IMR-90 (cell line): Measurements from ENCODE around the gene ARHGAP12. TPM values are rescaled to one million over a fixed set of nuclear protein-coding genes. Genes with fewer than 3 reads are reported as not detected.

Source experiments
- ATAC-seq: fragments of 200-7000 bp; cut with Tn5 transposase; 2 replicates; pipeline ENCODE4 v1.9.1; 2020; ENCODE audit warnings: low read depth, mild to moderate bottlenecking, moderate library complexity
- BruUV-seq: library from RNA; stranded (reverse); fragments of 400-500 nt; replicated peaks from 2 replicates; lab custom pipeline; 2021; lab: Mats Ljungman, UMichigan
- CTCF ChIA-PET: fragments of 300-600 bp; formaldehyde crosslinking; extraction: SDS; loops from one replicate; lab custom pipeline; 2021; ENCODE audit warnings: antibody characterized with exemption; lab: Yijun Ruan, JAX
- POLR2A ChIA-PET: fragments of 300-600 bp; sonication (Branson Sonifier 250); formaldehyde crosslinking; loops from one replicate; lab custom pipeline; 2022; ENCODE audit warnings: antibody characterized with exemption; ENCODE audit not compliant: unreplicated experiment; lab: Charles Lee
- DNase-seq: peaks from one replicate; pipeline ENCODE4 v3.0.0; 2013
- H2AFZ ChIP-seq: replicated peaks from 2 replicates; pipeline ENCODE3; 2013; ENCODE audit warnings: low read length, mild to moderate bottlenecking; ENCODE audit not compliant: poor library complexity
- H2AK5ac ChIP-seq: 2 replicates; pipeline ENCODE4 v1.6.1; 2013; ENCODE audit warnings: low read depth, low read length, inconsistent platforms
- H2AK9ac ChIP-seq: replicated peaks from 2 replicates; pipeline ENCODE3; 2013; ENCODE audit warnings: mild to moderate bottlenecking, low read depth, low read length, moderate library complexity; ENCODE audit not compliant: poor library complexity
- H2BK120ac ChIP-seq: 2 replicates; pipeline ENCODE4 v1.6.1; 2013; ENCODE audit warnings: low read depth, low read length, inconsistent platforms
- H2BK15ac ChIP-seq: 3 replicates; pipeline ENCODE4 v1.6.1; 2013; ENCODE audit warnings: low read depth, low read length, inconsistent platforms
- H2BK20ac ChIP-seq: 2 replicates; pipeline ENCODE4 v1.6.1; 2013; ENCODE audit warnings: low read depth, mild to moderate bottlenecking, inconsistent platforms, low read length, moderate library complexity
- H2BK5ac ChIP-seq: 2 replicates; pipeline ENCODE4 v1.6.1; 2013; ENCODE audit warnings: mild to moderate bottlenecking, low read depth, low read length, inconsistent platforms; ENCODE audit not compliant: poor library complexity, severe bottlenecking
- H3K14ac ChIP-seq: replicated peaks from 2 replicates; pipeline ENCODE4 v1.6.1; 2013; ENCODE audit warnings: low read depth, low read length, inconsistent platforms
- H3K18ac ChIP-seq: 2 replicates; pipeline ENCODE4 v1.6.1; 2013; ENCODE audit warnings: low read depth, low read length, control low read depth
- H3K23ac ChIP-seq: 2 replicates; pipeline ENCODE4 v1.6.1; 2013; ENCODE audit warnings: low read depth, low read length, inconsistent platforms
- H3K27ac ChIP-seq: 2 replicates; pipeline ENCODE4 v1.5.1; 2013; ENCODE audit warnings: mild to moderate bottlenecking, control low read depth, low read length; ENCODE audit not compliant: insufficient read depth
- H3K27me3 ChIP-seq: 2 replicates; pipeline ENCODE4 v1.6.1; 2013; ENCODE audit warnings: low read length; ENCODE audit not compliant: control insufficient read depth, insufficient read depth
- H3K36me3 ChIP-seq: 2 replicates; pipeline ENCODE4 v1.6.1; 2013; ENCODE audit warnings: low read length, mixed read lengths; ENCODE audit not compliant: control insufficient read depth, insufficient read depth
- H3K4ac ChIP-seq: 2 replicates; pipeline ENCODE4 v1.6.1; 2013; ENCODE audit warnings: low read depth, low read length, inconsistent platforms
- H3K4me1 ChIP-seq: 2 replicates; pipeline ENCODE4 v1.6.1; 2013; ENCODE audit warnings: low read length, mixed read lengths; ENCODE audit not compliant: control insufficient read depth, insufficient read depth
- H3K4me2 ChIP-seq: 2 replicates; pipeline ENCODE4 v1.6.1; 2013; ENCODE audit warnings: low read depth, mild to moderate bottlenecking, control low read depth, low read length, moderate library complexity
- H3K4me3 ChIP-seq: 2 replicates; pipeline ENCODE4 v1.5.1; 2013; ENCODE audit warnings: low read depth, mild to moderate bottlenecking, control low read depth, low read length, moderate library complexity; ENCODE audit not compliant: insufficient read depth
- H3K56ac ChIP-seq: 2 replicates; pipeline ENCODE4 v1.6.1; 2013; ENCODE audit warnings: low read length, inconsistent platforms; ENCODE audit not compliant: insufficient read depth; ENCODE audit errors: extremely low read depth
- H3K79me1 ChIP-seq, 2 experiments: 2 replicates each; pipeline ENCODE4 v1.6.1; 2013; ENCODE audit warnings: low read length in 2 of 2, inconsistent platforms in 1 of 2, low read depth in 1 of 2
- H3K9ac ChIP-seq: 2 replicates; pipeline ENCODE4 v1.6.1; 2013; ENCODE audit warnings: low read depth, low read length, control low read depth
- H3K9me1 ChIP-seq: 2 replicates; pipeline ENCODE4 v1.6.1; 2013; ENCODE audit warnings: low read length, inconsistent platforms; ENCODE audit not compliant: insufficient read depth
- H3K9me3 ChIP-seq: 2 replicates; pipeline ENCODE4 v1.6.1; 2013; ENCODE audit warnings: low read length; ENCODE audit not compliant: control insufficient read depth, insufficient read depth
- H4K20me1 ChIP-seq: 2 replicates; pipeline ENCODE4 v1.6.1; 2013; ENCODE audit warnings: low read length, inconsistent platforms; ENCODE audit not compliant: insufficient read depth
- H4K5ac ChIP-seq: 2 replicates; pipeline ENCODE4 v1.6.1; 2013; ENCODE audit warnings: mild to moderate bottlenecking, low read depth, low read length, control low read depth
- H4K8ac ChIP-seq, 2 experiments: 2 replicates each; pipeline ENCODE4 v1.6.1; 2013; ENCODE audit warnings: low read depth in 2 of 2, low read length in 2 of 2, control low read depth in 1 of 2, inconsistent platforms in 1 of 2
- H4K91ac ChIP-seq: 2 replicates; pipeline ENCODE4 v1.6.1; 2013; ENCODE audit warnings: low read depth, low read length, inconsistent platforms; ENCODE audit not compliant: insufficient read depth
- CHD1 ChIP-seq: IDR thresholded peaks from 2 replicates; pipeline ENCODE4 v1.6.1; 2012; ENCODE audit warnings: low read depth, low read length, improper control_type of control experiment
- FOS ChIP-seq: fragments of 150-350 bp; IDR thresholded peaks from 2 replicates; pipeline ENCODE4 v1.6.1; 2016; ENCODE audit warnings: low read depth, low read length
- MXI1 ChIP-seq: IDR thresholded peaks from 2 replicates; pipeline ENCODE4 v1.6.1; 2012; ENCODE audit warnings: low read depth, mild to moderate bottlenecking, low read length, moderate library complexity, borderline replicate concordance
- POLR2A ChIP-seq: IDR thresholded peaks from 2 replicates; pipeline ENCODE4 v1.6.1; 2012; ENCODE audit warnings: mild to moderate bottlenecking, low read depth, low read length
- RCOR1 ChIP-seq: IDR thresholded peaks from 2 replicates; pipeline ENCODE4 v1.6.1; 2012; ENCODE audit warnings: mild to moderate bottlenecking, low read length, improper control_type of control experiment; ENCODE audit not compliant: insufficient replicate concordance
- RFX5 ChIP-seq: IDR thresholded peaks from 2 replicates; pipeline ENCODE4 v1.8.0; 2012; ENCODE audit warnings: low read depth, mild to moderate bottlenecking, low read length, moderate library complexity
- WGBS, 2 experiments: methylation state at CpG; one replicate each; pipeline versions ENCODE4 v1.1.5 to v1.1.7; 2013; ENCODE audit warnings: missing lambda C conversion rate in 2 of 2; ENCODE audit not compliant: insufficient read length in 1 of 2; ENCODE audit errors: extremely low coverage in 2 of 2; 5-methylcytosine and 5-hydroxymethylcytosine counted together
- dilution Hi-C: fragments of 300-500 bp; cut with HindIII; formaldehyde crosslinking; loops from one replicate; pipeline ENCODE4 v1.14.3; 2018; ENCODE audit warnings: low sequenced_read_pairs; ENCODE audit not compliant: unreplicated experiment
- in situ Hi-C: fragments of 300-500 bp; cut with MboI; formaldehyde crosslinking; loops from 3 replicates; pipeline ENCODE4 v1.14.3; 2019; ENCODE audit warnings: low sequenced_read_pairs, inconsistent platforms, mixed read lengths
- intact Hi-C: fragments of 100-400 bp; cut with micrococcal nuclease; formaldehyde crosslinking; loops from 2 replicates; pipeline ENCODE4 v1.10.0; 2022
- polyA plus RNA-seq, 3 experiments: library from polyadenylated mRNA; depleted of rRNA; stranded (reverse); fragments of >200 nt; gene quantifications; 2 replicates each; pipeline ENCODE4 v1.2.3, GENCODE V29; 2012; ENCODE audit warnings: low replicate concordance in 1 of 3
- total RNA-seq: library from RNA; depleted of rRNA; stranded (reverse); fragments of >200 nt; gene quantifications from 2 replicates; pipeline ENCODE4 v1.2.3, GENCODE V29; 2012

ARHGAP12 gene
- total and polyA plus RNA-seq, 2 of the 4 experiments (the other 2 are of a cell fraction), result 9.0 to 28.5 TPM

DNA sequence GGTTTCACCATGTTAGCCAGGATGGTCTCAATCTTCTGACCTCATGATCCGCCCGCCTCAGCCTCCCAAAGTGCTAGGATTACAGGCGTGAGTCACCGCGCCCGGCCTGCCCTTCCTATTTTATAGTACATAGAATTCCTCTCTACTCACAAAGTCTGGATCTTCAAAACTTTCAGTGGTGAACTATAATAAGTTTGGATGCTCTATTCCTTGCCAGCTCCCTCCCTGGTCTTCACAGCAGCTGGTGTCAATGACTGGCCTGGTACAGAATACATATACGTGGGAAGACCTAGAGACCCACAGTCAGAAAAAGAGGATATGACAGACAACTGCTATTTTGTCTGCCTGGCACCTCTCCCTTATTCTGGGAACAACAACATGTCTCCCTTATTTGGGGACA is 40.8 kb downstream of the ARHGAP12 start:
- Histone ChIP-seq H3K4me1 (peaks cover 12% of the 10 kb centered on the region), H4K8ac (no peak overlapping the region), H3K18ac (no peak overlapping the region), H4K20me1 (peaks cover 10% of the 10 kb centered on the region; the same call in 1 of the 2 replicates), H2AK5ac (no peak overlapping the region), H4K91ac (no peak overlapping the region), H2BK15ac (no peak overlapping the region), H3K9ac (no peak overlapping the region), H3K4me2 (no peak overlapping the region), H2BK20ac (no peak overlapping the region), H3K9me1 (peaks cover 3% of the 10 kb centered on the region), H2AK9ac (no peak overlapping the region), H3K79me1 (peaks cover 25 to 52% of the 10 kb centered on the region in 2 experiments), H4K5ac (no peak overlapping the region), H2BK5ac (no peak overlapping the region), H3K4me3 (no peak overlapping the region), H2BK120ac (no peak overlapping the region), H3K56ac (no peak overlapping the region), H2AFZ (no peak overlapping the region), H3K4ac (no peak overlapping the region), H3K27ac (no peak overlapping the region), H3K9me3 (no peaks in the 10 kb centered on the region), H3K27me3 (no peaks in the 10 kb centered on the region), H3K23ac (no peak overlapping the region), H3K14ac (no peak overlapping the region), H3K36me3 (no peaks in the 10 kb centered on the region)
- dilution Hi-C loops (no loop called here), intact Hi-C loops (loop anchor here (5.0 kb wide), 1 partner anchor 34 kb away; no protein-coding TSS in a partner anchor), in situ Hi-C loops (no loop called here)
- WGBS, 2 experiments, result 80% methylated on average over 1 of the region's 7 CpGs; no CpG with 5 or more reads in 1 of the 2 experiments
- ChIA-PET CTCF (no interaction called here), POLR2A (no interaction called here)
- ATAC-seq, result no peak
- no TSS peak for BruUV-seq
- DNase-seq, result no peak
- TF ChIP-seq RFX5 (no peak), MXI1 (no peak), POLR2A (no peak), RCOR1 (no peak), FOS (no peak), CHD1 (no peak)
